ENCODE results near the gene RPAP3. TPM values are rescaled to one million over a fixed set of nuclear protein-coding genes. Genes with fewer than 3 reads are reported as not detected.

RPAP3 gene
- total and polyA plus RNA-seq, 9 donors: 15.6 to 71.3 (median 32.4) TPM

- Histone ChIP-seq H3K4me3 (no peak overlapping the region), H3K27me3 (no peaks in the 10 kb centered on the region), H3K27ac (no peak overlapping the region), H3K4me1 (ENCODE audit: insufficient read depth) (no peaks in the 10 kb centered on the region), H3K36me3 (no peaks in the 10 kb centered on the region), H3K9me3 (no peaks in the 10 kb centered on the region)
- no peak for DNase-seq
- TF ChIP-seq EP300 (IDR thresholded peaks at IDR 0.05) (no peak), CTCF (IDR thresholded peaks at IDR 0.05) (no peak), POLR2A (IDR thresholded peaks at IDR 0.05) (no peak)
- WGBS, 3 donors: 72 to 77% (median 75%) methylated on average over 4 of the region's 4 CpGs
- intact Hi-C loops (cut with DNase I): no loop called here
Measured at GRCh38 chr12:47698055-47698454, 7.8 kb downstream of the RPAP3 start.

- 88 to 96% (median 94%) methylated on average over 2 of the region's 2 CpGs for WGBS, 3 donors
- no peaks in the 10 kb centered on the region for H3K27me3 ChIP-seq
- intact Hi-C loops (cut with DNase I): loop anchor here in 1 of 4 donors (5.0 kb wide), 1 partner anchor 657 kb away; no protein-coding TSS in a partner anchor
- H3K4me1 ChIP-seq (ENCODE audit: insufficient read depth): no peaks in the 10 kb centered on the region
- TF ChIP-seq POLR2A (IDR thresholded peaks at IDR 0.05) (no peak), CTCF (IDR thresholded peaks at IDR 0.05) (no peak), EP300 (IDR thresholded peaks at IDR 0.05) (no peak)
- no peak overlapping the region for H3K27ac ChIP-seq
- no peak overlapping the region for H3K4me3 ChIP-seq
- no peak for DNase-seq
- no peaks in the 10 kb centered on the region for H3K9me3 ChIP-seq
- no peaks in the 10 kb centered on the region for H3K36me3 ChIP-seq
Measured at GRCh38 chr12:47689215-47689614, 16.6 kb downstream of the RPAP3 start.

- WGBS, 3 donors: 66 to 93% (median 89%) methylated on average over 3 of the region's 3 CpGs
Measured at GRCh38 chr12:47687636-47688035, 18.2 kb downstream of the RPAP3 start.

GRCh38 chr12:47686645-47687240, 19.1 kb downstream of the RPAP3 start:
- Histone ChIP-seq H3K9me3 (no peaks in the 10 kb centered on the region), H3K36me3 (no peaks in the 10 kb centered on the region), H3K27ac (no peak overlapping the region), H3K27me3 (no peaks in the 10 kb centered on the region), H3K4me1 (ENCODE audit: insufficient read depth) (no peaks in the 10 kb centered on the region), H3K4me3 (no peak overlapping the region)
- intact Hi-C loops (cut with DNase I): loop anchor here in 1 of 4 donors (5.0 kb wide), 1 partner anchor 654 kb away; no protein-coding TSS in a partner anchor
- 63 to 70% (median 69%) methylated on average over 4 of the region's 4 CpGs for WGBS, 3 donors
- no peak for DNase-seq
- TF ChIP-seq CTCF (IDR thresholded peaks at IDR 0.05) (peak; percentile 32 to 67 (median 46)), EP300 (IDR thresholded peaks at IDR 0.05) (no peak)

More at GRCh38 chr12:47687636-47688035, 18.2 kb downstream of the RPAP3 start:
- no peak for DNase-seq
- Histone ChIP-seq H3K4me3 (no peak overlapping the region), H3K4me1 (ENCODE audit: insufficient read depth) (no peaks in the 10 kb centered on the region), H3K9me3 (no peaks in the 10 kb centered on the region), H3K27me3 (no peaks in the 10 kb centered on the region), H3K27ac (no peak overlapping the region), H3K36me3 (no peaks in the 10 kb centered on the region)
- TF ChIP-seq EP300 (IDR thresholded peaks at IDR 0.05) (no peak), POLR2A (IDR thresholded peaks at IDR 0.05) (no peak), CTCF (IDR thresholded peaks at IDR 0.05) (no peak)
- intact Hi-C loops (cut with DNase I): loop anchor here in 1 of 4 donors (5.0 kb wide), 1 partner anchor 655 kb away; no protein-coding TSS in a partner anchor

All from ovary (tissue), 9 donors.